Activated CD4-positive, CD25-positive, alpha-beta regulatory T cell (primary cell): ENCODE results near the gene ASB7.
"Not testable (repeated sequence)": the region's sequence is repeated elsewhere in the genome, so short reads cannot be mapped to it uniquely, and the experiment has no call there.

Source experiments
- DNase-seq, 4 experiments: peaks; one replicate each; lab custom pipeline; 2025; lab: John Stamatoyannopoulos, UW

Gene ASB7

DNA sequence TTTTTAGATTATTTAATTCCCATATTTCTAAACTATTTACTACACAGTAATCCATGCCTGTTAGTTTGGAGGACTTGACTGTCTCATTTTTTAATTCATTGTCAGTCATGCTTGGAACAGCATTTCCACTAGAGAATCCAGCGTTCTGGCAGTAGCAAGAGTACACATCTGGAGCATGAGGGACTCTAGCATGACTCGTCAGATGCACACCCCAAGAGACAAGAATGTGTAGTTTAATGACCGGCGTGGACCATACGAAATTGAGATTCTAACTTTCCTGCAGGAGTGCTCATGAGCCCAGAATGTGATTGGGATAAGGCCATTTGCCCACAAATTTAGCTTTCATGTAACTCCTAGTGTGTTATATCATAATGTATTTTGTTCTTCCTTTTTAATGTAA, 48.9 kb downstream of the ASB7 start:
- DNase-seq, result no peak

DNA sequence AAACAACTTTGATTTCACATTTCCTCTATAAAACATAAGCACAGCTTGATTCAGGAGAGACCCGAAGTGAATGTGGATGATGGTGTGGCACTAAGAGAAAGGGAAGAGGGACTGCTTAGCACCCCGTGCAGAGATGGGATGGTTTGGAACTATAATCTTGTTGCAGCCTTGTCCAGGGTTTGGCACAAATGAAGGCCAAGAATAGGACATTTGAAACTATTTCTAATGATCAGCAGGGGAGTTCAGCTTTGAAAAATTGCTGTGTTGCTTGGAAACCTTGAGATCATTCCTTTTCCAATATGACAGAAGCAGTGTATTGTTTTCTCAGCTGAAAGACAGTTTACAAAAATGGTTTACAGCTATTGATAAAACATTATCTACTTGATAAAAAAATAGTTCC, 49.7 kb downstream of the ASB7 start:
- DNase-seq, result no peak

DNA sequence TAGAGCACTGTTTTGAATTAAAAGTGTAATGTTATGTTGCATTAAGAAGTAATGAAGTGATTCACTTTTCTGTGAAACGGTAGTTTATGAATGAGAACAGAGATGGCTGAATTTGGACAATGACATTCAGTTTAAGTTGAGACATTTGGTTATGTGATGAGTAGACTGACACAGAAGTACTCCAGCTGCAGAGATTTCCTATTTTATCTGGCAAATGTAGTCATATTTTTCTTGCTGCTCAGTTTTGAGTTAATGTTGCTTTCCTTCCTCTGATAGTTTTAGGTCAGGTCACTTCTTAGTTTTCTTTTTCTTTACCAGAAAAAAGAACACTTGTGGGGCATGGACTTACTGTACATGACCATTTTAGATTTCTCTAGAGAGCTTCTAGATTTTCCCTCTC, 51.2 kb downstream of the ASB7 start:
- DNase-seq, result no peak

DNA sequence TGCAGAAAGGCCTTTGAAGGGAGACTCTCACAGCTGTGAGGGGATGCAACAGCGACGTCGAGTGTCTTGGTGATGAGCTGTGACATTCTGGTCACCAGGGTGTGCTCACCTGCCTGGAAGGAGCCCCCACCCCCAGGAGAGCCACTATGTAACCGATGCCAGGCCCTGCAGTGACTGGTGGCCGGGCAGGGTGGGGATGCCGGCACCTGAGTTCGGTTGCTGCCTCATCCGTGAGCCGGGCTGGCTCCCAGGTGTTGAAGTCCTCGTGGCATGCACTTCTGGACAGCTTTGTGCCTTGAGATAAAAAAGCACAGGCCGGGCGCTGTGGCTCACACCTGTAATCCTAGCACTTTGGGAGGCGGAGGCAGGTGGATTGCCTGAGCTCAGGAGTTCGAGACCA, 56.5 kb downstream of the ASB7 start:
- DNase-seq, result no peak

DNA sequence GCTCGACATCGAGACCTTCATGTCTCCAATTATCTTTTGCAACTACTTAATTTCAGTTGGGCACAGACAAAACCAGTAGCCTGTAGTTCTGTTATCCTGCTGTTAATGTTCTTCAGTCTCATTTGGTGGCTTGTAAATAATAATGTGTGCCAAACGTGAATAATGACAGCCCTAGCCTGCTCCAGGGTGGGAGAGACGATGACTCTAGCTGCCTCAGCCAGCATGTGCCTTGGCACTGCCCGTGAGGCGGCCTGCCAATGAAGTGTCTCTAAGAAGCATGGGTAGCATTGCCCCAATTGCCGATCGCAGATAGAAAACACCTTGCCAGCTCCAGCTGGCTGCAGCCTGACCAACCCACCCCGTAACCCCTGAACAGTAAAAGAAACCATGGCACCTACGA, 58.8 kb downstream of the ASB7 start:
- DNase-seq, result no peak

DNA sequence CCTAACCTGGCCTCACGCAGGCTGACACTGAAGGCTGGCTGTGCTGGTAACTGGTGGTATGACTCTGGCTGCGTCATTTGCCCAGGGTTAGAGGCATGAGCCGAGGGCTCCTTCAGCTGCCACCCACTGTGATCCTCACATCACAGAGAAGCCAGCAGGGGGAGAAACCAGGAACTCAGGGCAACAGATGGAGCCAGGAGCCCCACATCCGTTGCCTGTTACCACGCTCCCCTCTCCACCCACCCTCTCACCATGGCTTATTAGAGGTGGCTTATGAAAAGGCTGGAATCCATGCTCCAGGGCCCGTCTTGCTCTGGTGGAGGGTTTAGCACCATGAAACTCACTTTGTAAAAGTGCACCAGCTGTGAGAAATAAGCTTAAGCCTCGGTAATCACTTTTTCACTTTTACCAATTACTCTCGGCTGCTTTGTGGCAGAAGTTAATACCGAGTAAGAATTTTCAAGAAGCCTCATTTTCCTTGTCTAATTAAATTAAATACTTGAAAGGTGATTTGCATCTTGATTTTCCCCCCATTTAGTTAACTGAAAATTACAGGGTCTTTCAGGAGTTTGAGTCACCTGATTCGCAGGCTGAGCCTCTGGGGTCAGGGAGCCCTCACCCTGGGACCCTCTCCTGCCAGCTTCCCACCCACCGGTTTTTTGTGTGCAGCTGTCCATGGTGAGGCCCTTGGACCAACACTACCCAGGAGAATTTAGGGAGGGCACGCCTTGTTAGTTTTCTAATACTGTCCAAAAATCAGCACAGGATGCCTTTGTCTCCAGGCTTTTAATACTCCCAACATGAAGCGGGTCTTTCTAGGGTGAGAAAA, 60.9 kb downstream of the ASB7 start:
- no peak for DNase-seq

DNA sequence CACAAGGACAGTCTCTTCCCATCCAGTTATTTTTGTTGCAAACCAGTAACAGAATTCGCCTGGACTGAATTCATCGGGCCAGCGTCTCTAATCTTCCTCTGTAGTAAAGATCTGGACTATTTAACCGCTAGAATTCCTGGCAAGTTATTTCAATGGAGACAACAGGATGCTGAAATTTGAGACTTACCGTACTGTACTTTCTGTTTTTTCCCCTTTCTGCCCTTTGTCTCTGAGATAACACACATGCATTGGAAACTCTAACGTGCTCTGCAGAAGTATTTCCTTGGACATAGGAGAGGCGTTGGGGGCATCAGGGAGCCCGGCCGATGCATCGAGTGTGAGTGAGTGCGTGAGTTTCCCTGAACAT, 61.5 kb downstream of the ASB7 start:
- no peak for DNase-seq

DNA sequence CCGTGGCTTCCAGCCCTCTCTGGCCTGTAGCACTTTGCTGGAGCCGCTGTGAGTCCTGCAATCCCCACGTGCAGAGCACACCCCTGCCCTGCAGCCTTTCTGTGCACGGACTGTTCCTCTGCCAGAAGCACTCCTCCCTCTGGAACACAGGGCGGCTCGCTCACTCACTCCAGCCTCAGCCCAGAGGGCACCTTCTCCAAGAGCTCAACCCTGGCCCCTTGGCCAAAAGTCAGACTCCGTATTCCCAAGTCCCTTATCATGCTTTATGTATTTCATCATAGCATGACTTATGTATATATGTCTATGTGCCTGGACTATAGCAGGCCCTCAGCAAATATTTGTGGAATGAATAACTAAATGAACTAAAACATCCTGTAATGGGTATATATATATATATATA, 63.2 kb downstream of the ASB7 start:
- no peak for DNase-seq

DNA sequence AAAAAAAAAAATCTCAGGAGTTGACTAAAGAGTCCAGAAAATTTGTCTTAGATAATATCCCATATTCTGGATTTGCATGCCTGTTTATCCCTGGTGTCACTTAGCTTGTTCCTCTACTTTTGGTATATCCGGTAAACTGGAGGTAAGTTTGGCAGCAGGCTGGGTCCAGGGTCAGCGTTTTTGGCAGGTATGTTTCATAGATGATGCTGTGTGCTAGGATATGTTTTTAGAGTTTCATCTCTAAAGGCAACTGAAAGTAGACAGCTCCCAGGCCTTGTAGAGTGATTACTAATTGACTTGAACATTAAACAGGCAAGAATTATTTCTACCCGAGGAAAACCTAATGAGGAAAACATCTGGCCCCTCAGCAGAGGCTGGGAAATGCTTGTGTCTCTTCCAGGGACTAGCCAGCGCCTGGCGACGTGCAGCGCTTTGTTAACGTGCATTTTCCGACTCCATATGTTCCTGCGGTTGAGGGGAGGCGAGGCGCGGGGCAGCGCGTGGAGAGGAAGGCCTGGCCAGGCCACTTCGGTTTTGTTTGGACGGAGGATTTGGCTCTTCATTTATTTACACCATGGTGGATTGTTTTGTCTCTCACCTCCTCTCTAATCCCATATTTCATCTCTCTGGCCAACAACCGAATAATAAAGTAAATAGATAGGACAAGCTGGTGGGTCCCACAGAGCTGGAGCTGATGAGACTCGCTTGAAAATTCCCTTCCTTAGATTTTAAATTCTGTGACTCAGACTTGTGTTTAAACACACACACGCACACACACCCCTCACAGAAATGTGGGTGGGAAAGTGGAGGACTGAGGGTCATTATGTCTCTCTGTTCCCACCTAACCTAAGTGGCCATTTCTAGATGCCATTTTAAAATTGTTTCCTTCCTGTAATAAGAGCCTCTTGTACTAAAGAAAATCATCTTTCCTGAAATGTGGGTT, 65.3 kb downstream of the ASB7 start:
- no peak for DNase-seq

DNA sequence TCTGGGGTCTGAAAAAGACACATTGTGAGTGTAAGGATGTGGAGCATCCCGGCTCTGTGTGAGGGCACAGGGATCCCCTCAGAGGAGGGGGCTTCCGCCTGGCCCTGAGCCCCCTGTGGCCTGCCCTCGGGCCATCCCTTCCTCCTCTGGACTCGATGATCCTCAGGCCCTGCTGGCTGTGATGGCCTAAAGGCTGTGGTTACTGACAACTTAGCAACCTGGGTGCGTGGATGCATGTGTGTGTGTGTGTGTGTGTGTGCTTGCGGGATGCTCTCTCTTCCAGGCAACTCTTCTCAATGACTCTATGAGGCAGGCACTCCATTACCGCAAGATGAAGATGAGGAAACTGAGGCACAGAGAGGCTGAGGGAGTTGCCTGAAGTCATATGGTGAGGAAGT, 66.0 kb downstream of the ASB7 start:
- DNase-seq, result no peak

DNA sequence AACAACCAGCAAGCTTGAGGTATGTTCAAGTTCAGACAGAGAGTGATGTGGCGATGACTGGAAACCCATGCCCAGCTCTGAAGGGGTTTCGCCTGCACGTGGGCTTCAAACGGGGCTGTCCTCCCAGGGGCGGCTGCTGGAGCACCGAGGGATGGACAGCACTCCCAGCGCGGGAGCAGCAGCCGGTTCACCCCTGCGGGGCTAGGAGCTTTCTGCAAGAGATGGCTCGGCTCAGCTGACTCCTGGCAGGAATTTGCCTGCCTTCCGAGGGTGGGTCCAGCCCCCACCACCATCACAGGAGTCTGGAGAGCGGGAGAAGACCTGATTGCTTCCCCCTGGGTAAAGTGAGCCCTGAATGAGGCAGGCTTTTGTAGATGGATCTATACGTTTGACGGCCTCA, 66.9 kb downstream of the ASB7 start:
- no peak for DNase-seq

DNA sequence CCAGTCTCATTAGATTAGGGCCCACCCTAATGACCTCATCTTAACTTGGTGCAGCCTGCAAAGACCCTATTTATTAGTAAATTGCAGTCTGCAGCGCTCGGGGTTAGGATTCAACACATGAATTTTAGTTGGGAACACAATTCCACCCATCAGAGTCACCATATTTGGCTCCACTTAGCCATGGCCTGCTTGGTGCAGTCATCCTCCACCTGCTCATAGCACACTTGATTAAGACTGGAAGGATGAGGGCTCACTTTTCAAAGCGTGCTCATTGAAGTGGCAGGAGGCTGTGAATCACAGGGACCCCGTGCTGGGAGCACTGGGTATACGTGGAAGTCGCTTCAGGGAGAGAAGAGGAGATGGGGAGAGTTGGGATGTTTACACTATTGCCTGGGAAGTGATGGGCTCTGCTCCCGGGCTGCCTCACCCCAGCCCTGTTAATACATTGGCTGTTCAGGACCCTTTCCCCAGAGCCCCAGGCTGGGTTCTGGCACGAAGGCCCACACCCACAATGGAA, 68.2 kb downstream of the ASB7 start:
- DNase-seq, result no peak

DNA sequence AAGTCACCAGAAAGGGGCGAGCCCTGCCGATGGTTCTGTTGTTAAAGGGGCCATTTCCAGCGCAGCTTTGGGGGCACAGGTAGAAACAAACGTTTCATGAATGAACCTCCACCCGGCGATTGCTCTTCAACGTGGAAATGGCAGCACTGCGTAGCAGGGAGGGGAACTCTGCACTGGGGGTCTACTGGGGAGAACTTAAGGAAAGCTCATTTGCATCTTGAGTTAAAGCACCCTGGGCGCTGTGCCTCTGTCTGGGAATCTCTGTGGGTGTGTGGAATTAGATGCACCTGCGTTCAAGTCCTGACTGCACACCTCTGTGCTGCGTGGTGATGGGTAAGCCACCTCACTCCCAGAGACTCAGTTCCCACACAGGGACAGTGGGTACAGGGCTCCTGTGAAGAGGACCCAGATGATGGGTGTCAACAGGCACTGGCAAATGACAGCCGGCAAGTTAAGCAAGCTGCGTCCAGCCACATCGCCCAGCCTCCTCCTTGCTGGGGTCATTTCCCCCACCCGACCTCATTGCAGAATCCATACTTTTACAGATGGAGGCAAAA, 68.8 kb downstream of the ASB7 start:
- DNase-seq, result no peak

DNA sequence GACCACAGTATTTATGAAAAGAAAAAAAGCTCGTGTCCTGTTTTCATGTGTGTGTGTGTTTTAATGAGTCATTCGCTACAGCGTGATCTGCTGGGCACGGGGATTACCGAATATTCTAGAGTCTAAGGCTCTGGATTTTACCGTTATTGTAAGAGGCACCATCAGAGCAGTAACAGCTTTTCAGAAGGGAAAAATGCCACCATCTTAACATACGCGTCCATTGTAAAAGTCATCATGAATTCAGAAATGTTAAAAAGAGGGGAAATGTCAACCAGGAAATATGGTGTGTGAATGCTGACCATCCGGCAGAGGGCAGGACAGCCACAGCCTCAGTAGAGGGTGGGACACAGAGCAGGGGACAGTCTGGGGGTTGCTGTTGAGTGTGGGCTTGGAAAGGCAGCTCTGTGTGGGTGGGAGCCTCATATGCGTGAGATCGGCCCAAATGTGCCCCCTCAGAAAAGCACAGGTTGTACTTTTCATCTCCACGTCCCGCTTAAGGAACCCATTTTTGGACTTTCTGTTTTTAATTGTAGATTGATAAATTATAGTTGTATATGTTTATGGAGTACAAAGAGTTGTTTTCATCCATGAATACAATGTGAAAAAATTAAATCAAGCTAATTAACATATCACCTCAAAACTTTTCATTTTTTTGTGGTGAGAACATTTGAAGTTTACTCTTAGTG, 69.6 kb downstream of the ASB7 start:
- DNase-seq, result no peak

DNA sequence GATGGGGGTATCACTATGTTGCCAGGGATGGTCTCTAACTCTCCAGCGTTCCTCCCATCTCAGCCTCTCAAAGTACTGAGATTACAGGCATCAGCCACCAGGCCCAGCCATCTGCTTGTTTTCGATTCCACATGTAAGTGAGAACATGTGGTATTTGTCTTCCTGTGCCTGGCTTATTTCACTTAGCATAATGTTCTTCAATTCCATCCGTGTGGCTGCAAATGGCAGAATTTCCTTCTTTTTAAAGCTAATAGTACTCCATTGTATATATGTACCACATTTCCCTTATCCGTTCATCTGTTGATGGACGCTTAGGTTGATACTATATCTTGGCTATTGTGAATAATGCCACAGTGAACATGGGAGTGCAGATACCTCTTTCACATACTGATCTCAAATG, 70.6 kb downstream of the ASB7 start:
- DNase-seq, result no peak

DNA sequence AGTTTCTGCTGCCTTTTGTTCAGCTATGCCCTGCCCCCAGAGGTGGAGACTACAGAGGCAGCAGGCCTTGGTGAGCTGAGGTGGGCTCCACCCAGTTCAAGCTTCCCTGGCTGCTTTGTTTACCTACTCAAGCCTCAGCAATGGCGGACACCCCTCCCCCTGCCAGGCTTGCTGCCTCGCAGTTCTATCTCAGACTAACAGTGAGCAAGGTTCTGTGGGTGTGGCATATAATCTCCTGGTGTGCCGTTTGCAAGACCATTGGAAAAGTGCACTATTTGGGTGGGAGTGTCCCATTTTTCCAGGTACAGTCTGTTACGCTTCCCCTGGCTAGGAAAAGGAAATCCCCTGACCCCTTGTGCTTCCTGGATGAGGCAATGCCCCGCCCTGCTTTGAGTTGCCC, 76.8 kb downstream of the ASB7 start:
- not testable (repeated sequence) for DNase-seq

DNA sequence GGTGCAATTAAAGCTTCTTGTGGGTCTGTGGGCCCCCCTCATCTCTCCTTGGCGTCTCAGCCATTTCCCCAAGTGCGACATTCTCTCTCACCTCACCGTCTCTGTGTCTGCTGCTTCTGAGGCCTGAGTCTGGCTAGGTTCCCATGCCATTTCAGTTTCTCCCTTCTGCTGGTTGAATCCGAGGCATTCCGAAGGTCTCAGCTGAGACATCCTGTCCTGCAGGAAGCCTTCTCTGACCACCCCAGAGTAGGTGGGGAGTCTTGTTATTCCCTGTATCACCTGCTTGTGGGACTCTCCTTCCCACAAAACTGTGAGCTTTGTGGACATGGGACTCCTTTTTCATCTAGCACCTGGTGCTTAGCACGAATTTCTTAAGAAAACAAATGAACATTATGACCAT, 78.3 kb downstream of the ASB7 start:
- no peak for DNase-seq

DNA sequence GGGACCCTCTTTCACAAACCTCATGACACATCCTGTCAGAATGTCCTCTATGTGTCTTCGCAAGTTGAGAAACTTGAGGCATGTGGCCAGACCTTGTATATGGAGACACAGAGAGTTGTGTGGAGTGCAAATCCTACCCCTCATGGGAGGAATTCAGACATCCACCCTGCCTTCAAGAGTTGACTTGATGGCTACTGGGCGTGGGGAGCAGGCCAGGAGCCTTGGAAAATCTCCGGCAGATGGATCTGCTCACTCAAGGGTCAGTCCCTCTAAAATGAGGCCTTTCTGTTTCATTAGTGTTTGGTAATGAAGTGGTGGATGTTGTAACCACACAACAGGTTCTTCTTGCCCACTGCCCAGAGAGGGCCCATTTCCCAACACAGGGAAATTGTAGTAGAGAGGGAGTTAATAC, 79.0 kb downstream of the ASB7 start:
- no peak for DNase-seq

DNA sequence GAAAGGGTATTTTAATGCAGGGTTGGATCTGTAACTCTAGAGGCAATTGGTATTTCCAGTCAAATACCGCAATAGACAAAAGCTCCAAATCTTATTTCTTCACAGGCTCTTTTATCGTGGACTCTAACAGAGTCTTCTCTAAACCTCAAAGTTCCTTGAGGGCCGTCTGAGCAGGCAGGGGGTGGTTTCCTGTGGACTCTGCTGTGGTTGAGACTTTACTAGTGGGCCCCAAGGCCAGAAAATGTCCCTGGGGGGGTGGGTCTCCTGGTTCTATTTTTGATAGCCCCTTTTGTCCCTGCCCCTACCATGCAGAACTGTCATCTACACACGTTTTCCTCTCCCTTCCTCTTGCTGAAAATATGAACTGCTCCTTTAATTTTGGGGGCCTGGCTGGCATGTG, 80.1 kb downstream of the ASB7 start:
- no peak for DNase-seq

DNA sequence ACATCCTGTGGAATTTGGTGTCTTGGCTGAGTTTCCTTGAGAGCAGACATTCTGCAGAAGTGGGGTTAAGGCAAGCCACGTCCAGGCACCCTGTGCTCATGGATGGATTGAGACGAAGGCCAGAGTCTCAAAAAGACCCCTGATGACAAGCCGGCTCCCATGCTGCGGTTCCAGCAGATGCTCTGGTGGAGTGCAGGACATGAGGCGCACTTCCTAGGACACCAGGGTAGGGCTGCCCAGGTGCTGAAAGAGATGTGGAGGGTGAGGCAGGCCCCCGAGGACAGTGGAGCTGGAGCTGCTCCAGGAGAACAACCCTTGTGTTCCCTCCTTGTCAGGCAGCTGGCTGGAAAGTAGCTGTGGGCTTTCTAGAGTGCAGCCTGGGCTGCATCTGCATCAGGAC, 81.0 kb downstream of the ASB7 start:
- DNase-seq, result no peak

DNA sequence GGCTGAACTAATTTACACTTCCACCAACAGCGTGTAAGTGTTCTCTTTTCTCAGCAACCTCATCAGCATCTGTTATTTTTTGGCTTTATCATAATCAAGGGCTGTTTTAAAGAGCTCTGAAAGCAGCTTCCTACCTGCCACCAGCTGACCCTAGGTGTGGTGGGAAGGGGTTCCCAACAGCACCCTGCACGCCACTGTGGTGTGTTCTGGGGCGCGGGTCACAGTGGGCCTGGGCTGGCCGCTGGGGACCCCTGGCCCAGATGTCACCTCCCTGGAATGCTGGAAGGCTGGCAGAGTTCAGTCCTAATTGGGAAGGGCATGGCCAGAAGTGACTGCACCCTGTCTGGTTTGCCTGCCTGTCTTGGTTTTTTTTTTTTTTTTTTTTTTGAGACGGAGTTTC, 82.2 kb downstream of the ASB7 start:
- DNase-seq, result no peak

DNA sequence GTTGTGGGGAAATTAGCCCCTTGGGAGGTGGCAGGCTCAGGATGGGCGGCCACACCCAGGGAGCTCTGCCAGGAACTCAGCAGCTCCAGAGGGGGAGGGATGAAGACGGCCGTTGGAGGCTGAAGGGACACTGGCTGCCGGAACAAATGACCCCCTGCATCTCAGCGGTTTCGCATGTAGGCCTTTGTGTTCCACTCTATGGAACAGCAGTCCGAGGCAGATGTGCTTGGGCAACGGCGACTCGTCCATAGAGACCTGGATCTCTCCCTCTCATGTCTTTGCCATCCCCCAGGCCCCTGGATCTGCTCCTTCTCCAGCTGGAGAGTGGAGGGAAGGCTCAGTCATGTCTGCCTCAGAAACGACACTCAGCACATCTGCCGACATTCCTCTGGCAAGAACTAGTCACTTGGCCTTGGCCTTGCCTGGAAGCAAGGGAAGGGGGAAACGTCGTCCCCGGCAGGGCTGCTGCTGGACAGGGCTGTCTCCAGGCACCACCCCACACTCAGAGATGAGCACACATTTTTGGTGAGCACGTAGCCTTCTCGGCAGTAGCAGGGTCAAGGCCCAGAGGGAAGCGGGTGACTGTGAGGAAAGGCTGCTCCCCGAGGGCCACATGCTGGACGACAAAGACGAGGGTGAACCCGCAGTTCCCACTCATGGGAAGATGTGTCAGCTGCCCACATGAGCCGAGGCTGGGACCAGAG, 83.8 kb downstream of the ASB7 start:
- no peak for DNase-seq
